SK-N-SH treated with all-trans-retinoic acid at 6 μM for 48 hours (cell line): Measurements from ENCODE around the gene FLNC.

Experiments used
- ARNTL ChIP-seq: fragments of 450-650 bp; formaldehyde crosslinking; IDR thresholded peaks from 2 replicates; pipeline ENCODE4 v1.5.0; 2020; ENCODE audit warnings: low read depth, mild to moderate bottlenecking, moderate library complexity, borderline replicate concordance
- CSDC2 ChIP-seq: fragments of 250-450 bp; sonication (Bioruptor Pico); IDR thresholded peaks from 2 replicates; pipeline ENCODE4 v1.5.0; 2020; ENCODE audit warnings: mild to moderate bottlenecking, moderate library complexity
- CSRNP3 ChIP-seq: fragments of 250-450 bp; sonication (Bioruptor Pico); IDR thresholded peaks from 2 replicates; pipeline ENCODE4 v1.5.1; 2021; ENCODE audit warnings: mild to moderate bottlenecking, moderate library complexity
- ESRRG ChIP-seq: fragments of 250-450 bp; sonication (Bioruptor Pico); IDR thresholded peaks from 2 replicates; pipeline ENCODE4 v1.6.1; 2021; ENCODE audit warnings: mild to moderate bottlenecking
- GLIS3 ChIP-seq: fragments of 250-450 bp; sonication (Bioruptor Pico); IDR thresholded peaks from 2 replicates; pipeline ENCODE4 v1.5.0; 2020; ENCODE audit warnings: mild to moderate bottlenecking, moderate library complexity
- OSR1 ChIP-seq: fragments of 250-450 bp; sonication (Bioruptor Pico); IDR thresholded peaks from 2 replicates; pipeline ENCODE4 v1.8.0; 2022; ENCODE audit warnings: moderate library complexity, mild to moderate bottlenecking, inconsistent platforms
- PATZ1 ChIP-seq: fragments of 250-450 bp; sonication (Bioruptor Pico); IDR thresholded peaks from 2 replicates; pipeline ENCODE4 v1.8.0; 2020; ENCODE audit warnings: mild to moderate bottlenecking, moderate library complexity, borderline replicate concordance
- POU6F1 ChIP-seq: fragments of 250-450 bp; sonication (Bioruptor Pico); IDR thresholded peaks from 2 replicates; pipeline ENCODE4 v1.8.0; 2021; ENCODE audit warnings: low read depth, mild to moderate bottlenecking, moderate library complexity, borderline replicate concordance
- RARB ChIP-seq: fragments of 250-450 bp; sonication (Bioruptor Pico); IDR thresholded peaks from 2 replicates; pipeline ENCODE4 v1.8.0; 2021; ENCODE audit warnings: mild to moderate bottlenecking, moderate library complexity
- SNAI2 ChIP-seq: fragments of 250-450 bp; sonication (Bioruptor Pico); IDR thresholded peaks from 2 replicates; pipeline ENCODE4 v1.5.0; 2020; ENCODE audit warnings: mild to moderate bottlenecking, moderate library complexity
- ZFP30 ChIP-seq: fragments of 450-650 bp; formaldehyde crosslinking; IDR thresholded peaks from 2 replicates; pipeline ENCODE4 v1.5.0; 2022; ENCODE audit warnings: mild to moderate bottlenecking, moderate library complexity
- ZNF70 ChIP-seq: fragments of 450-650 bp; formaldehyde crosslinking; IDR thresholded peaks from 2 replicates; pipeline ENCODE4 v1.5.0; 2020; ENCODE audit warnings: mild to moderate bottlenecking, moderate library complexity
- ZNF8 ChIP-seq: fragments of 450-650 bp; formaldehyde crosslinking; IDR thresholded peaks from 2 replicates; pipeline ENCODE4 v1.5.0; 2020; ENCODE audit warnings: mild to moderate bottlenecking, moderate library complexity

- TF ChIP-seq OSR1 = no peak
- no peak for TF ChIP-seq ZFP30
- TF ChIP-seq SNAI2 = no peak
- TF ChIP-seq ZNF70 (CRISPR knock-in tag) = no peak
- TF ChIP-seq CSDC2 = no peak
- TF ChIP-seq POU6F1 (CRISPR knock-in tag) = no peak
- TF ChIP-seq CSRNP3 (CRISPR knock-in tag) = no peak
- no peak for TF ChIP-seq RARB
- no peak for TF ChIP-seq PATZ1
- no peak for TF ChIP-seq ZNF8 (CRISPR knock-in tag)
- no peak for TF ChIP-seq GLIS3 (CRISPR knock-in tag)
- TF ChIP-seq ARNTL (CRISPR knock-in tag) = no peak
- no peak for TF ChIP-seq ESRRG (CRISPR knock-in tag)
Measured at GRCh38 chr7:128815289-128815942, 14.8 kb upstream of the FLNC start.
